GM21529 (cell line): Measurements from ENCODE around the gene WWC1.

Experiments used
- ATAC-seq: cut with Tn5 transposase; IDR thresholded peaks from one replicate; pipeline ENCODE4 v1.9.1; 2021; ENCODE audit not compliant: unreplicated experiment

The WWC1 gene

DNA sequence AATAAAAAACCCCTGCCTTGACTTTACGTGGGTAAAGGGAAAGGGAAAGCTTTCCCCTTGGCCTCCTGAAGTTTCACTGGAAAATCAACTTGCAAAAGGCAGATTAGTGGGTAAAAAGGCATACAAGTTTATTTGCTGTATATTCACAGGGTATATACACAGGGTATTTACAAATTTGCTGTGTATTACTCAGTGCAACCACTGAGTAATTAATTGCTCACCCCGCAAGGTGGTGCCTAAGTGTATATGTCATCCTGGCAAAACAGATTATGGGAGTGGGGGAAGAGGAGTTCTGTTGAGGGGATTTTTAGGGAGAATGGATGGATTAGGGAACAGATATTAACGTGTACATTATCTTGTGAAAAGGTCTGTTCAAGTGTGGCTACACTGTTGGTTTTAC lies 187.7 kb downstream of the WWC1 start:
- ATAC-seq, result no peak

DNA sequence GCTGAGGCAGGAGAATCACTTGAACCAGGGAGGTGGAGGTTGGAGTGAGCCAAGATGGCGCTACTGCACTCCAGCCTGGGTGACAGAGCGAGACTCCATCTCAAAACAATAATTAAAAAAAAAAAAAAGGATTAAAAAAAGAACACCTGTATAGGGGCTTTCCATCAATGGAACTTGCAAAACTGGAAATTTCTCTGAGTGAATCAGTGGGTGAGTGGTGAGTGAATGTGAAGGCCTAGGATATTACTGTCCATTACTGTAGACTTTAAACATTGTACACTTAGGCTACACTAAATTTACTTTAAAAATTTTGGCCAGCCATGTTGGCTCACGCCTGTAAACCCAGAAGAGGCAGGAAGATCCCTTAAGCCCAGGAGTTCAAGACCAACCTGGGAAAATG lies 189.2 kb downstream of the WWC1 start:
- no peak for ATAC-seq

DNA sequence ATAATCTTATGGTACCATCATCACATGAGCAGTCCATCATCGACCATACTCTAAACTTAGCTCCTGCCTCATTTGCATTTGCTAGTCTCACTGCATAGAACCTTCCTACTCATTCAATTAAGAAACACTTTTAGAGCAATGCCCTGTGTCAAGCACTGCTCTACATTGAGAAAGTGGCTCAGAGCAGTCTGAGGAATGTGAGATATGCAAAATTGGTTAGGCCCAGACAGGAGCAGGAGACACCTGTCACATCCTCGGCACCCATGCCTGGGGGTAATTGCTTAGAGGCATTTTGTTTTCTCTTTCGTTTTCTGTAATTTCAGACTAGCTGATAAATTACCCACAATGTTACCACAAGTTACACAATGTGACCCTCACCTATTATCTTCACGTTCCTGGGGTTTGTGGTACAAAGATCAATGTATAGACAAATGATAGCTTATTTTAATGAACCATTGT lies 189.9 kb downstream of the WWC1 start:
- ATAC-seq, result peak; percentile 91

DNA sequence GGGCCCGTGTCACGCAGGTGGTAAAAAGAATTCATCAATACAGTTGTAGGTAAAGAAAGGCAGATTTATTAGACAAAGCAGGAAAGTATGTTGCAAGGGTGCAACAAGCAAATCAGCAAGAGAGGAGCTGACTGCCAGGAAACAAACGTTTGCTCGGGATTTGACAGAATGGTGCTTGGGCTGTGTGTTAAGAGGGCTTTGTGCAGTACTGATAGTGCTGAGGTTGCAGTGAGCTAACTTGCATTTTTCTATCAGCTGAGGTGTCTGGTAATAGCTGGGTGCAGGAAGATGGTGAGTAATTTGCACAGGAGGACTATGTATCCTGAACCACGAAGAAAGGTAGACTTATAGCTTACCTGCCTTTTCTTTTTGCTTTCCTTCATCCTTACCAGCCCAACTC lies 190.9 kb downstream of the WWC1 start:
- ATAC-seq, result no peak

GRCh38 chr5:168486136-168486879 lies 194.9 kb downstream of the WWC1 start, which contains the start of gene RARS1:
TSS of gene RARS1 (plus strand) at chr5:168486471. CDS start at chr5:168486499, 28 bp downstream.
- peak; percentile 86 for ATAC-seq

DNA sequence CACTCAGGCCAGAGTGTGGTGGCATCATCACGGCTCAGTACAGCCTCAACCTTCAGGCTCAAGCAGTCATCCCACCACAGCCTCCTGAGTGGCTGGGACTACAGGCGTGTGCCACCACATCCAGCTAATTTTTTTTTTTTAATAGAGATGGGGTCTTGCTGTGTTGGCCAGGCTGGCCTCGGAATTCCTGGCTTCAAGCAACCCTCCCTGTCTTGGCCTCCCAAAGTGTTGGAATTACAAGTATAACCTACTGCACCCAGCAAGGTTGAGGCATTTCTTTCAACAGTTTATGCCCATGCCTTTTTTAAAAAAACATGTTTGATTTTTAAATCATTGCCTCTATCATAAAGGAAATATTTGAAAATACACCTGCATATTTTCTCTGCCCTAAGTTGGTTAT lies 197.6 kb downstream of the WWC1 start:
- no peak for ATAC-seq

GRCh38 chr5:168494057-168494555 lies 202.7 kb downstream of the WWC1 start:
- no peak for ATAC-seq

GRCh38 chr5:168502563-168503237 lies 211.3 kb downstream of the WWC1 start:
- ATAC-seq, result no peak

GRCh38 chr5:168513861-168514428 lies 222.5 kb downstream of the WWC1 start:
- ATAC-seq, result no peak
